K562 (cell line): ENCODE data around the gene YKT6. TPM values are rescaled to one million over a fixed set of nuclear protein-coding genes. Genes with fewer than 3 reads are reported as not detected.

Experiments
- ESRRA ChIP-seq: fragments of 450-650 bp; IDR thresholded peaks from 2 replicates; pipeline ENCODE4 v1.6.1; 2014; ENCODE audit warnings: low read depth, mild to moderate bottlenecking, moderate library complexity, borderline replicate concordance
- EZH2 ChIP-seq: IDR thresholded peaks from 2 replicates; pipeline ENCODE4 v1.6.1; 2012; ENCODE audit warnings: low read depth, mild to moderate bottlenecking, inconsistent platforms, low read length, borderline replicate concordance
- FOSL1 ChIP-seq: fragments of 200-800 bp; sonication (Bioruptor generic); conservative IDR thresholded peaks from 2 replicates; pipeline ENCODE4 v1.6.1; 2016; ENCODE audit warnings: missing genetic modification characterization, missing compliant biosample characterization
- HDGF ChIP-seq: fragments of 450-650 bp; IDR thresholded peaks from 2 replicates; pipeline ENCODE4 v1.6.1; 2016
- HMGXB4 ChIP-seq: sonication (generic); formaldehyde crosslinking; IDR thresholded peaks from 2 replicates; pipeline ENCODE4 v1.8.1; 2023; ENCODE audit warnings: mild to moderate bottlenecking, missing genetic modification reagents
- HNRNPL ChIP-seq: fragments of 200-400 bp; formaldehyde crosslinking; IDR thresholded peaks from 2 replicates; pipeline ENCODE4 v1.6.1; 2017; ENCODE audit warnings: low read depth, mild to moderate bottlenecking, low read length
- MBD2 ChIP-seq: sonication (generic); IDR thresholded peaks from 2 replicates; pipeline ENCODE4 v1.6.1; 2016; ENCODE audit warnings: low read depth, borderline replicate concordance
- NCOA6 ChIP-seq: fragments of 450-650 bp; IDR thresholded peaks from 2 replicates; pipeline ENCODE4 v1.6.1; 2017; ENCODE audit warnings: mild to moderate bottlenecking
- SMC3 ChIP-seq: conservative IDR thresholded peaks from 2 replicates; pipeline ENCODE4 v1.6.1; 2011; ENCODE audit warnings: low read depth, low read length, improper control_type of control experiment; ENCODE audit not compliant: insufficient read depth
- SP2 ChIP-seq: IDR thresholded peaks from 2 replicates; pipeline ENCODE4 v1.6.1; 2011; ENCODE audit warnings: mild to moderate bottlenecking, low read depth, low read length, moderate library complexity; ENCODE audit not compliant: poor library complexity, severe bottlenecking; ENCODE audit errors: extremely low read depth
- TOE1 ChIP-seq, 2 experiments: fragments of 450-650 bp in 1 of 2; sonication (generic) in 1 of 2; formaldehyde crosslinking in 1 of 2; IDR thresholded peaks; 2 replicates each; pipeline versions ENCODE4 v1.7.1 to v1.8.0; 2016 to 2022; ENCODE audit warnings: borderline replicate concordance in 2 of 2, mild to moderate bottlenecking in 2 of 2, antibody characterized with exemption in 1 of 2, inconsistent platforms in 1 of 2, low read depth in 1 of 2, missing genetic modification reagents in 1 of 2, moderate library complexity in 1 of 2
- ZBTB9 ChIP-seq: fragments of 450-650 bp; formaldehyde crosslinking; IDR thresholded peaks from 2 replicates; pipeline ENCODE4 v1.4.0; 2020; ENCODE audit warnings: mild to moderate bottlenecking, moderate library complexity
- ZNF165 ChIP-seq: fragments of 250-450 bp; sonication (Bioruptor Pico); IDR thresholded peaks from 2 replicates; pipeline ENCODE4 v1.4.0; 2020; ENCODE audit warnings: borderline replicate concordance
- polyA plus RNA-seq, 8 experiments: library from polyadenylated mRNA; depleted of rRNA in 4 of 8; stranded (reverse) in 5 of 8; unstranded in 3 of 8; fragments of >200 nt; fragmentation: Nextera tagmentation in 2 of 8; fragmentation: Illumina TruSeq in 1 of 8; extraction: Ambion mirVana in 2 of 8; extraction: Trizol in 1 of 8; gene quantifications; 2 replicates each; pipeline versions ENCODE4 v1.2.1 to v1.2.3, GENCODE V29; 2011 to 2014; ENCODE audit warnings: inconsistent platforms in 1 of 8, missing spikeins in 1 of 8
- total RNA-seq, 7 experiments: library from RNA; depleted of rRNA in 6 of 7; stranded (reverse); fragments of >200 nt in 6 of 7; fragmentation: Illumina TruSeq in 2 of 7; extraction: Trizol in 2 of 7; gene quantifications; 2 replicates each; pipeline versions ENCODE4 v1.2.1 to v1.2.3, GENCODE V29; 2011 to 2021; ENCODE audit warnings: low replicate concordance in 1 of 7
- TF ChIP-seq, protein P1 (sequence below): sonication (generic); formaldehyde crosslinking; IDR thresholded peaks from 2 replicates; pipeline ENCODE4 v1.9.0; 2022; ENCODE audit warnings: mild to moderate bottlenecking, missing genetic modification reagents
- TF ChIP-seq, protein P2 (sequence below), 2 experiments: fragments of 450-650 bp in 1 of 2; IDR thresholded peaks; 2 replicates each; pipeline ENCODE4 v1.6.1; 2011 to 2017; ENCODE audit warnings: low read depth in 2 of 2, antibody characterized with exemption in 1 of 2, borderline replicate concordance in 1 of 2, low read length in 1 of 2, mild to moderate bottlenecking in 1 of 2, mixed read lengths in 1 of 2; ENCODE audit not compliant: control insufficient read depth in 1 of 2

The YKT6 gene
- total and polyA plus RNA-seq, 9 of the 15 experiments (the other 6 are each of a cell fraction or from before 2014, with no cell fraction given) = 1.6 to 90.6 (median 75.1) TPM

DNA sequence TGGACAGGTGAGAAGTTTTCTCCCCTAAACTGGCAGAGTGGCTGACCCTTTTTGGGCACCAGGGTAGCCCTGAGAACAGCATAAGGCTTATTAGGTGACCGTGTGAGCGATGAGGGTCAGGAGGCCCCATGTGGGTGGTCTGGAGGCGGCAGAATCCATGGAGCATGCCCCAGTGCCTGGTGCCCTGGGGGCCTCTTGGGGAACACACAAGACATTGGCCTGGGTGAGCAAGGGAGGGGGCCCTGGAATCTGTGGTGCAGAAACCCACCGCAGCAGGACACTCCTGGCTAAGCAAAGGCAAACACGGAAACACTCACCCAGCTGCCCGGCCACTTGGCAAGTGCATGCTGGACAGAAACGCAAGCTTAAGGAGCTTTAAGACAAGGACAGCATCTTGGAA lies 29.5 kb downstream of the YKT6 start (continued):
- TF ChIP-seq, protein P1, sequence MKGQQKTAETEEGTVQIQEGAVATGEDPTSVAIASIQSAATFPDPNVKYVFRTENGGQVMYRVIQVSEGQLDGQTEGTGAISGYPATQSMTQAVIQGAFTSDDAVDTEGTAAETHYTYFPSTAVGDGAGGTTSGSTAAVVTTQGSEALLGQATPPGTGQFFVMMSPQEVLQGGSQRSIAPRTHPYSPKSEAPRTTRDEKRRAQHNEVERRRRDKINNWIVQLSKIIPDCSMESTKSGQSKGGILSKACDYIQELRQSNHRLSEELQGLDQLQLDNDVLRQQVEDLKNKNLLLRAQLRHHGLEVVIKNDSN (CRISPR knock-in tag) = no peak
- TF ChIP-seq NCOA6 (no peak), ZBTB9 (no peak), HDGF (no peak), SMC3 (no peak), HMGXB4 (CRISPR knock-in tag) (no peak), SP2 (no peak), HNRNPL (no peak), ESRRA (no peak), EZH2 (no peak), FOSL1 (tag) (no peak), TOE1 (IDR thresholded peaks at IDR 0.05; ENCODE audit: borderline replicate concordance) (no peak), TOE1 (CRISPR knock-in tag; IDR thresholded peaks at IDR 0.05; ENCODE audit: borderline replicate concordance, low read depth) (no peak), MBD2 (no peak), ZNF165 (CRISPR knock-in tag) (no peak)
- TF ChIP-seq, protein P2, sequence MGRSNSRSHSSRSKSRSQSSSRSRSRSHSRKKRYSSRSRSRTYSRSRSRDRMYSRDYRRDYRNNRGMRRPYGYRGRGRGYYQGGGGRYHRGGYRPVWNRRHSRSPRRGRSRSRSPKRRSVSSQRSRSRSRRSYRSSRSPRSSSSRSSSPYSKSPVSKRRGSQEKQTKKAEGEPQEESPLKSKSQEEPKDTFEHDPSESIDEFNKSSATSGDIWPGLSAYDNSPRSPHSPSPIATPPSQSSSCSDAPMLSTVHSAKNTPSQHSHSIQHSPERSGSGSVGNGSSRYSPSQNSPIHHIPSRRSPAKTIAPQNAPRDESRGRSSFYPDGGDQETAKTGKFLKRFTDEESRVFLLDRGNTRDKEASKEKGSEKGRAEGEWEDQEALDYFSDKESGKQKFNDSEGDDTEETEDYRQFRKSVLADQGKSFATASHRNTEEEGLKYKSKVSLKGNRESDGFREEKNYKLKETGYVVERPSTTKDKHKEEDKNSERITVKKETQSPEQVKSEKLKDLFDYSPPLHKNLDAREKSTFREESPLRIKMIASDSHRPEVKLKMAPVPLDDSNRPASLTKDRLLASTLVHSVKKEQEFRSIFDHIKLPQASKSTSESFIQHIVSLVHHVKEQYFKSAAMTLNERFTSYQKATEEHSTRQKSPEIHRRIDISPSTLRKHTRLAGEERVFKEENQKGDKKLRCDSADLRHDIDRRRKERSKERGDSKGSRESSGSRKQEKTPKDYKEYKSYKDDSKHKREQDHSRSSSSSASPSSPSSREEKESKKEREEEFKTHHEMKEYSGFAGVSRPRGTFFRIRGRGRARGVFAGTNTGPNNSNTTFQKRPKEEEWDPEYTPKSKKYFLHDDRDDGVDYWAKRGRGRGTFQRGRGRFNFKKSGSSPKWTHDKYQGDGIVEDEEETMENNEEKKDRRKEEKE (IDR thresholded peaks at IDR 0.05; ENCODE audit: borderline replicate concordance in 1 of 2, control insufficient read depth in 1 of 2, low read depth in 2 of 2, low read length in 1 of 2) = no peak
